GM12878 (cell line): Measurements from ENCODE around the gene AFTPH. TPM values are rescaled to one million over a fixed set of nuclear protein-coding genes. Genes with fewer than 3 reads are reported as not detected.

Experiments
- ATAC-seq: fragments of 200-7000 bp; cut with Tn5 transposase; 3 replicates; pipeline ENCODE4 v1.9.1; 2020; ENCODE audit warnings: mild to moderate bottlenecking, moderate library complexity
- BruUV-seq: library from RNA; stranded (reverse); fragments of 400-500 nt; replicated peaks from 2 replicates; lab custom pipeline; 2021; lab: Mats Ljungman, UMichigan
- CTCF ChIA-PET: fragments of 300-600 bp; sonication (Branson Sonifier 250); formaldehyde crosslinking; extraction: SDS; loops from one replicate; lab custom pipeline; 2021; ENCODE audit warnings: inconsistent platforms; lab: Yijun Ruan, JAX
- POLR2A ChIA-PET: fragments of 350-600 bp; formaldehyde crosslinking; extraction: SDS; loops from one replicate; lab custom pipeline; 2021; ENCODE audit warnings: inconsistent platforms; lab: Charles Lee
- RAD21 ChIA-PET: fragments of 300-600 bp; sonication (Branson Sonifier 250); formaldehyde crosslinking; loops from one replicate; lab custom pipeline; 2023; ENCODE audit warnings: antibody characterized with exemption; ENCODE audit not compliant: unreplicated experiment; lab: Charles Lee
- SMC1A ChIA-PET: fragments of 300-600 bp; sonication (Branson Sonifier 250); formaldehyde crosslinking; loops from one replicate; lab custom pipeline; 2023; ENCODE audit not compliant: unreplicated experiment, uncharacterized antibody; lab: Charles Lee
- DNase-seq: peaks from one replicate; pipeline ENCODE4 v3.0.0-alpha.2; 2011; ENCODE audit warnings: low read depth, low spot score
- FAIRE-seq: peaks from 3 replicates; lab custom pipeline; 2011; peaks lifted over from hg19 to GRCh38; lab: Jason Lieb, UNC
- H2AFZ ChIP-seq: 2 replicates; pipeline ENCODE4 v1.6.0; 2011; ENCODE audit warnings: low read depth, low read length, control low read depth; ENCODE audit not compliant: control insufficient read depth
- H3K27ac ChIP-seq: 2 replicates; pipeline ENCODE4 v1.5.1; 2011; ENCODE audit warnings: control low read depth; ENCODE audit not compliant: control insufficient read depth, insufficient read depth
- H3K27me3 ChIP-seq, 2 experiments: replicated peaks in 1 of 2; 2 replicates each; pipeline versions ENCODE4 v1.6.0 to v1.6.1; 2011; ENCODE audit warnings: low read length in 1 of 2; ENCODE audit not compliant: control insufficient read depth in 2 of 2, insufficient read depth in 2 of 2
- H3K36me3 ChIP-seq, 2 experiments: 2 replicates each; pipeline ENCODE4 v1.5.1; 2011; ENCODE audit warnings: low read length in 1 of 2; ENCODE audit not compliant: control insufficient read depth in 2 of 2, insufficient read depth in 2 of 2
- H3K4me1 ChIP-seq: 2 replicates; pipeline ENCODE4 v1.6.1; 2011; ENCODE audit warnings: mild to moderate bottlenecking, low read length, moderate library complexity, mixed read lengths; ENCODE audit not compliant: control insufficient read depth, insufficient read depth
- H3K4me2 ChIP-seq: 2 replicates; pipeline ENCODE4 v1.6.0; 2011; ENCODE audit warnings: control low read depth; ENCODE audit not compliant: control insufficient read depth, insufficient read depth
- H3K4me3 ChIP-seq: fragments of 200-600 bp; sonication (generic); 2 replicates; pipeline ENCODE4 v1.5.1; 2016
- H3K79me2 ChIP-seq: 2 replicates; pipeline ENCODE4 v1.6.0; 2011; ENCODE audit warnings: low read length; ENCODE audit not compliant: control insufficient read depth, insufficient read depth
- H3K9ac ChIP-seq: 2 replicates; pipeline ENCODE4 v1.8.0; 2011; ENCODE audit warnings: low read length, control low read depth, mixed read lengths; ENCODE audit not compliant: control insufficient read depth, insufficient read depth
- H3K9me3 ChIP-seq: replicated peaks from 3 replicates; pipeline ENCODE4 v1.5.1; 2011; ENCODE audit warnings: mild to moderate bottlenecking, low read length; ENCODE audit not compliant: control insufficient read depth, insufficient read depth
- H4K20me1 ChIP-seq: 2 replicates; pipeline ENCODE4 v1.6.0; 2011; ENCODE audit not compliant: control insufficient read depth, insufficient read depth
- ASH2L ChIP-seq: fragments of 300-600, 200-600 bp; sonication (generic); IDR thresholded peaks from 2 replicates; pipeline ENCODE4 v1.6.1; 2017; ENCODE audit warnings: low read depth, mild to moderate bottlenecking, borderline replicate concordance
- ATF2 ChIP-seq: IDR thresholded peaks from 2 replicates; pipeline ENCODE4 v1.6.1; 2012; ENCODE audit warnings: low read length, inconsistent platforms
- CREB1 ChIP-seq: IDR thresholded peaks from 2 replicates; pipeline ENCODE4 v1.6.1; 2012; ENCODE audit warnings: low read depth, mild to moderate bottlenecking, inconsistent platforms
- E4F1 ChIP-seq: fragments of 450-650 bp; IDR thresholded peaks from 2 replicates; pipeline ENCODE4 v1.6.1; 2018; ENCODE audit warnings: borderline replicate concordance, mild to moderate bottlenecking; ENCODE audit not compliant: partially characterized antibody
- EGR1 ChIP-seq, 2 experiments: IDR thresholded peaks; 1 replicate in 1 of 2; 2 replicates in 1 of 2; pipeline ENCODE4 v1.6.1; 2011 to 2012; ENCODE audit warnings: low read depth in 2 of 2, low read length in 2 of 2, borderline replicate concordance in 1 of 2, mild to moderate bottlenecking in 1 of 2, moderate library complexity in 1 of 2
- HDGF ChIP-seq: fragments of 450-650 bp; IDR thresholded peaks from 2 replicates; pipeline ENCODE4 v1.6.1; 2016; ENCODE audit warnings: antibody characterized with exemption
- JUNB ChIP-seq: IDR thresholded peaks from 2 replicates; pipeline ENCODE4 v1.6.1; 2016; ENCODE audit warnings: antibody characterized with exemption, mild to moderate bottlenecking
- MYB ChIP-seq: fragments of 150-350 bp; IDR thresholded peaks from 2 replicates; pipeline ENCODE4 v1.6.1; 2014; ENCODE audit warnings: mild to moderate bottlenecking, low read depth, low read length, borderline replicate concordance
- NBN ChIP-seq: fragments of 450-650 bp; IDR thresholded peaks from 2 replicates; pipeline ENCODE4 v1.6.1; 2016
- NR2C2 ChIP-seq: IDR thresholded peaks from 2 replicates; pipeline ENCODE4 v1.6.1; 2011; ENCODE audit warnings: borderline replicate concordance, low read depth; ENCODE audit not compliant: control insufficient read depth, insufficient read length
- SIN3A ChIP-seq: IDR thresholded peaks from 2 replicates; pipeline ENCODE4 v1.6.1; 2012; ENCODE audit warnings: low read depth, low read length, improper control_type of control experiment
- SREBF2 ChIP-seq: IDR thresholded peaks from 2 replicates; pipeline ENCODE4 v1.6.1; 2012; ENCODE audit warnings: mild to moderate bottlenecking, low read length
- TARDBP ChIP-seq: IDR thresholded peaks from 2 replicates; pipeline ENCODE4 v1.6.1; 2016; ENCODE audit warnings: borderline replicate concordance
- TCF3 ChIP-seq: IDR thresholded peaks from 2 replicates; pipeline ENCODE4 v1.6.1; 2012; ENCODE audit warnings: low read depth, mild to moderate bottlenecking, low read length, borderline replicate concordance; ENCODE audit not compliant: insufficient read depth
- WGBS: methylation state at CpG from one replicate; pipeline ENCODE4 v1.1.6; 2016; ENCODE audit warnings: low lambda C conversion rate; ENCODE audit not compliant: insufficient replicate concordance, insufficient coverage; ENCODE audit errors: missing lambda C conversion rate; 5-methylcytosine and 5-hydroxymethylcytosine counted together
- in situ Hi-C: fragments of 300-500 bp; cut with MboI; formaldehyde crosslinking; loops from 9 replicates; pipeline ENCODE4 v1.14.3; 2018; ENCODE audit warnings: mixed read lengths
- intact Hi-C: fragments of 100-400 bp; cut with micrococcal nuclease; formaldehyde crosslinking; loops from one replicate; pipeline ENCODE4 v1.14.2; 2022; ENCODE audit not compliant: unreplicated experiment
- polyA plus RNA-seq, 11 experiments: library from polyadenylated mRNA; depleted of rRNA in 4 of 11; unstranded in 6 of 11; stranded (reverse) in 5 of 11; fragments of >200 nt; fragmentation: Nextera tagmentation in 4 of 11; fragmentation: Illumina TruSeq in 1 of 11; extraction: Ambion mirVana in 4 of 11; extraction: Trizol in 1 of 11; gene quantifications; 1 replicate in 1 of 11; 2 replicates in 10 of 11; pipeline versions ENCODE4 v1.2.1 to v1.2.3, GENCODE V29; 2011 to 2016; ENCODE audit warnings: inconsistent platforms in 2 of 11, missing spikeins in 2 of 11, low read depth in 1 of 11
- total RNA-seq, 4 experiments: library from RNA; depleted of rRNA in 3 of 4; stranded (reverse); fragments of >200 nt in 3 of 4; fragmentation: Illumina TruSeq in 1 of 4; extraction: Trizol in 1 of 4; gene quantifications; 2 replicates each; pipeline versions ENCODE4 v1.2.1 to v1.2.3, GENCODE V29; 2013 to 2021
- TF ChIP-seq, protein P1 (sequence below): fragments of 450-650 bp; IDR thresholded peaks from 2 replicates; pipeline ENCODE4 v1.6.1; 2017; ENCODE audit warnings: borderline replicate concordance
- TF ChIP-seq, protein P2 (sequence below): fragments of 450-650 bp; IDR thresholded peaks from 2 replicates; pipeline ENCODE4 v1.6.1; 2017; ENCODE audit warnings: mild to moderate bottlenecking, moderate library complexity

AFTPH gene
- total and polyA plus RNA-seq, 10 of the 15 experiments (the other 5 are each of a cell fraction or from before 2014, with no cell fraction given), result 25.6 to 77.3 (median 39.5) TPM

GRCh38 chr2:64481665-64482064, 42.5 kb upstream of the AFTPH start:
- POLR2A ChIA-PET, result interaction anchor here (1.1 kb wide), 1 partner anchor 9 kb away, joined by 3 read pairs; no protein-coding TSS in a partner anchor
- H3K4me1 ChIP-seq, result no peaks in the 10 kb centered on the region
- H3K9ac ChIP-seq, result no peak overlapping the region
- no peak overlapping the region for H3K4me3 ChIP-seq
- RAD21 ChIA-PET, result interaction anchor here (1.0 to 14.6 kb wide), 2 partner anchors 152 to 432 kb away, joined by 3 to 240 read pairs; no protein-coding TSS in a partner anchor
- in situ Hi-C loops, result no loop called here
- no peaks in the 10 kb centered on the region for H3K27me3 ChIP-seq
- no peak overlapping the region for H2AFZ ChIP-seq
- CTCF ChIA-PET, result interaction anchor here (0.6 to 12.8 kb wide), 5 partner anchors 8 to 553 kb away, joined by 3 to 467 read pairs (median 4); no protein-coding TSS in a partner anchor
- no peak for ATAC-seq
- no peak for FAIRE-seq
- BruUV-seq, result no TSS peak
- no peaks in the 10 kb centered on the region for H3K36me3 ChIP-seq
- no peak for DNase-seq
- SMC1A ChIA-PET, result interaction anchor here (0.9 to 14.7 kb wide), 5 partner anchors 10 to 152 kb away, joined by 4 to 300 read pairs (median 5); no protein-coding TSS in a partner anchor
- intact Hi-C loops, result no loop called here
- no peaks in the 10 kb centered on the region for H3K79me2 ChIP-seq
- WGBS, result 30% methylated on average over 5 of the region's 5 CpGs
- H3K27ac ChIP-seq, result no peak overlapping the region
- H4K20me1 ChIP-seq, result no peaks in the 10 kb centered on the region
- no peaks in the 10 kb centered on the region for H3K9me3 ChIP-seq
- H3K4me2 ChIP-seq, result no peak overlapping the region
- no peak for TF ChIP-seq NR2C2
- no peak for TF ChIP-seq HDGF
- TF ChIP-seq, protein P1, sequence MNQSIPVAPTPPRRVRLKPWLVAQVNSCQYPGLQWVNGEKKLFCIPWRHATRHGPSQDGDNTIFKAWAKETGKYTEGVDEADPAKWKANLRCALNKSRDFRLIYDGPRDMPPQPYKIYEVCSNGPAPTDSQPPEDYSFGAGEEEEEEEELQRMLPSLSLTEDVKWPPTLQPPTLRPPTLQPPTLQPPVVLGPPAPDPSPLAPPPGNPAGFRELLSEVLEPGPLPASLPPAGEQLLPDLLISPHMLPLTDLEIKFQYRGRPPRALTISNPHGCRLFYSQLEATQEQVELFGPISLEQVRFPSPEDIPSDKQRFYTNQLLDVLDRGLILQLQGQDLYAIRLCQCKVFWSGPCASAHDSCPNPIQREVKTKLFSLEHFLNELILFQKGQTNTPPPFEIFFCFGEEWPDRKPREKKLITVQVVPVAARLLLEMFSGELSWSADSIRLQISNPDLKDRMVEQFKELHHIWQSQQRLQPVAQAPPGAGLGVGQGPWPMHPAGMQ, result no peak
- TF ChIP-seq TARDBP, result no peak
- no peak for TF ChIP-seq SIN3A
- no peak for TF ChIP-seq NBN
- TF ChIP-seq JUNB, result no peak
- TF ChIP-seq MYB, result no peak
- TF ChIP-seq CREB1, result no peak
- no peak for TF ChIP-seq SREBF2
- no peak for TF ChIP-seq ASH2L
- no peak for TF ChIP-seq TCF3
- TF ChIP-seq, protein P2, sequence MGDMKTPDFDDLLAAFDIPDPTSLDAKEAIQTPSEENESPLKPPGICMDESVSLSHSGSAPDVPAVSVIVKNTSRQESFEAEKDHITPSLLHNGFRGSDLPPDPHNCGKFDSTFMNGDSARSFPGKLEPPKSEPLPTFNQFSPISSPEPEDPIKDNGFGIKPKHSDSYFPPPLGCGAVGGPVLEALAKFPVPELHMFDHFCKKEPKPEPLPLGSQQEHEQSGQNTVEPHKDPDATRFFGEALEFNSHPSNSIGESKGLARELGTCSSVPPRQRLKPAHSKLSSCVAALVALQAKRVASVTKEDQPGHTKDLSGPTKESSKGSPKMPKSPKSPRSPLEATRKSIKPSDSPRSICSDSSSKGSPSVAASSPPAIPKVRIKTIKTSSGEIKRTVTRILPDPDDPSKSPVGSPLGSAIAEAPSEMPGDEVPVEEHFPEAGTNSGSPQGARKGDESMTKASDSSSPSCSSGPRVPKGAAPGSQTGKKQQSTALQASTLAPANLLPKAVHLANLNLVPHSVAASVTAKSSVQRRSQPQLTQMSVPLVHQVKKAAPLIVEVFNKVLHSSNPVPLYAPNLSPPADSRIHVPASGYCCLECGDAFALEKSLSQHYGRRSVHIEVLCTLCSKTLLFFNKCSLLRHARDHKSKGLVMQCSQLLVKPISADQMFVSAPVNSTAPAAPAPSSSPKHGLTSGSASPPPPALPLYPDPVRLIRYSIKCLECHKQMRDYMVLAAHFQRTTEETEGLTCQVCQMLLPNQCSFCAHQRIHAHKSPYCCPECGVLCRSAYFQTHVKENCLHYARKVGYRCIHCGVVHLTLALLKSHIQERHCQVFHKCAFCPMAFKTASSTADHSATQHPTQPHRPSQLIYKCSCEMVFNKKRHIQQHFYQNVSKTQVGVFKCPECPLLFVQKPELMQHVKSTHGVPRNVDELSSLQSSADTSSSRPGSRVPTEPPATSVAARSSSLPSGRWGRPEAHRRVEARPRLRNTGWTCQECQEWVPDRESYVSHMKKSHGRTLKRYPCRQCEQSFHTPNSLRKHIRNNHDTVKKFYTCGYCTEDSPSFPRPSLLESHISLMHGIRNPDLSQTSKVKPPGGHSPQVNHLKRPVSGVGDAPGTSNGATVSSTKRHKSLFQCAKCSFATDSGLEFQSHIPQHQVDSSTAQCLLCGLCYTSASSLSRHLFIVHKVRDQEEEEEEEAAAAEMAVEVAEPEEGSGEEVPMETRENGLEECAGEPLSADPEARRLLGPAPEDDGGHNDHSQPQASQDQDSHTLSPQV, result no peak
- no peak for TF ChIP-seq E4F1
- TF ChIP-seq EGR1 (IDR thresholded peaks at IDR 0.05; ENCODE audit: borderline replicate concordance in 1 of 2, low read depth in 2 of 2, low read length in 2 of 2), result no peak
- no peak for TF ChIP-seq ATF2
